ENCODE results near the gene PLXNA4. TPM values are rescaled to one million over a fixed set of nuclear protein-coding genes. Genes with fewer than 3 reads are reported as not detected.

The PLXNA4 gene
- total RNA-seq, 1 donor from 2014 or later = 67.7 TPM

DNA sequence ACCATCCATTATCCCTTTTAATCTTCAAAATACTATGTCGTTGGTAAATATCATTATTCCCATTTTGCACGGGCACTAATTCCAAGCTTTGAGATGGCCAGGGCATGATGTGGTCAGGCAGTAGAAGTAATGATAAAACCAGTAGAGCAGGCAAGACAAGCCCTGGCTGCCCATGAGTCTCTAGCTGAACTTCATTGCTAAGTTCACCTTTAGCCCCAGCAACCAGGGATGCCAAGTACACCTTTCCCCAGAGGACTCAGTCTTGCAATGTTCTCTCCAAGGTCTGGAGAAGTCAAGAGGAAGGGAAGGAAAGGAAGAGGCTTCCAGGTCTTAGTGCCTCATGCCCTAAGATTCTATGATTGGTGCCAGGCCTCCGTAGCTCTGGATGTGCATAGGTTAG is 203.2 kb downstream of the PLXNA4 start:
- DNase-seq (ENCODE audit: low spot score in 2 of 2) = no peak
- FAIRE-seq = no peak

DNA sequence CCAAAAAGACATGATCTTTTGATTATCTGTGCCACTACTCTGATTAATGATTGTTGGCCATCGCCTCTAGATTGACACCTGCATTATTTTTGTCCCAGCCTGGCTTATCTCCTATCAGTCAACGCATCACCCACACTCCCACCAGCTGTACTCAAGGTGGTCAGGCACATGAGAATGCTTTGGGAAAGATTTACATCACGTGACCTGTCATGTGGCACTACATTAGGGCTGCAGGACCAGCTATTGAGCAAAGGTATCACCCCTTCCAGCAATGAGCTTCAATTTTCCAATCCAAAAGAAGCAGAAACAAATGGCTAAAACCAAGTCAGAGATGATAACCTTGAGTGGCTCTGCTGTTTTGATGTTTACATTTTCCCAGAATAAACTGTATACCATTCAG is 204.3 kb downstream of the PLXNA4 start:
- FAIRE-seq = no peak

DNA sequence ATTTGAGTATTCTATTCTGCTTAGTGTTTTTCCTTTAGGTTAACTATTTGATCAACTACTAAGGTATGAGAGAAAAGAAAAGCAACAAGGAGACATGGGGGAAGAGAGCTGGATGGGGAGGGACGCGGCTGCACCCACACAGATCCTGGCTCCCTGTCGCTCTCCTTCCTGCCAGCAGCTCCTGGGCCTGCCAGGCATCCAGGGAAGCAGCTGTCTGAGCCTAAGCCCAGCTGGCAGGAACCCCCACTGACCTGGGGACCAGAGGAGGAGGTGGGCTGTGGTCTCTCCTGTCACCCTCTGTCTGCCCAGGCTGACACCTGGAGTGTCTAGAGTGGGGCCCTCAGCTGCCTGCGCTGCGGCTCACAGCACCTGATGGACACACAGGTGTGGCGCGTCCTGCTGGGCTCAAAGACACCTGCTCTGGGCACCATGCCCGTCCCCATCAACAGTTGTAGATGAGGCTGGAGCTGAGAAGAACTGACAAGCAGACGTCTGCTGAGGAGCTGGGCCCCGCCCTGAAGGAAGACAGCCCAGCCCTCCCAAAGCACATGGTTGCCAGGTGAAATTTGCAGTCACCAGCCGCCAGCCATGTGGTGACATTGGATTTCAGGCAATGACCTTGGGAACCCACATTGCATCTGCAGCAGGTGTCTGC is 207.9 kb downstream of the PLXNA4 start:
- FAIRE-seq (no peak), DNase-seq (ENCODE audit: low spot score in 2 of 2) (no peak)

More for the DNA sequence above, 204.3 kb downstream of the PLXNA4 start:
- DNase-seq (ENCODE audit: low spot score in 2 of 2) = no peak

DNA sequence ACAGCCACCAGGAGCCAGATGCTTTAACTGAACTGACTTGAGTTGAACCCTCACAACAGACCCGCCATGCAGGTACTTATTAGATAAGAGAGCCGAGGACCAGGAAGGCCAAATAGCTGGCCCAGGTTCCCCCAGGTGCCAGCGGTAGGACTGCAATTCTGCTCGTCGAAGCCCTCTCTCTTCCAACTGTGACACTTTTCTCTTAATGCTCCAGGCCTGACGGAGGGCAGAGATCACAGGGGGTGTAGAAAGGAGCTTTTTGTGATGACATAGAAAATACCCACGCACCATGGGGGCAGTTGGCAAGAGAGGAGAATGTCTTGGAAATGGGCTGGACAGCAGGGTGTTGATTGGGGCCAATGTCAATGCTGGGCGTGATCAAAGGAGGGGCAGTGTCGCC is 208.5 kb downstream of the PLXNA4 start:
- DNase-seq (ENCODE audit: low spot score in 2 of 2) = no peak
- no peak for FAIRE-seq

DNA sequence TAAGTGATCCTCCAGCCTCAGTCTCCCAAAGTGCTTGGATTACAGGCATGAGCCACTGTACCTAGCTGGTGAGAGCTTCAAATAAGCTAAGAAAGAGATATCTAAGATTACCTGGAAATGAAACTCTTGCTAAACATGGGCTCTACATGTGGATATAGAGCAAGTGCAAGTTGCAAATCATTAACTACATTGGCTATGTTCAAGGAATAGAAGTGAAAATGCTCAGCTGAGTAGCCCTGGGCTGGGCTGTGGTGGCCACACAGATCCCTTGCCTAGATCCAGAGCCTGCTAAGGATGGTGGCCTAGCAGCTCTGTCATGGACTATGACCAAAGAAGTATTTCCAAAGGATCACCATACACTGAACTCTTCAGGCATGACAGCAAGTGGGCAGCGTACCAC is 209.3 kb downstream of the PLXNA4 start:
- FAIRE-seq (no peak), DNase-seq (ENCODE audit: low spot score in 2 of 2) (no peak)

DNA sequence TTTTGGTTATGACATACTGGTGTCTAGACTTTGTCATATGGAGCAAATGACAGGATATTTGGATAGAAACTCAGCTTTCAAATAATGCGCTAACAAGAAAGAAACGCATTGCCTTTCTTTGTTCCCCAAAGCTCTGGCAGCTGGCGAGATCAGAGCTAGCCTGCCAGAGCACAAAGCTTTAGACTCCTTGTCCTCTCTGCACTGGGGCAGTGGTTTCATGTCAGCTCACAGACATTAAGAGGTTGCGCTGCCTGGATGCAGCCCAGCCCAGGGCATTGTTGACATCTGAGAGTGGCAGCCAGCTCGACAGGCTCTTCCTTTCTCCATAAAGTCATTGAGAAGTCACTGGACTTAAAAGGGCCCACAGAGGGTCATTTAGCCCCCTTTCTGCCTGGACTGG is 212.0 kb downstream of the PLXNA4 start:
- FAIRE-seq (no peak), DNase-seq (ENCODE audit: low spot score in 2 of 2) (no peak)

DNA sequence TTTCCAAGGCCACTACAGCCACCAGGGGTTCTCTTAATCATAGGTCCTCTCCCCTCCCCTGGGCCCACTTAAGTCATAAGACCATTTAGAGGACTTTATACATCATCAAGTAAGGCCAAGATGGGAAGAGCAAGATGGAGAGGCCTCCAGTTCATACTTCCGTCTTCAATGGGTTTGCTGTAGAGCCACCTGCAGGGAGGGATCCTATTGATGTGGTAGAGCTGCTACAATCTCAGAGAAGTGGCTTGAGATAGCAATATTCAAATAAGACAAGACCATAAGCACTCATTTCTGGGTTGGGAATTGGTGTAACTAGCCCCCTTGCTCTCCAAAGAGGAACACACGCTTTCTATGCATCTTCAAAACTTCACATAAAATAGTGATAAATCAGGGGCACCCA is 214.2 kb downstream of the PLXNA4 start:
- no peak for DNase-seq (ENCODE audit: low spot score in 2 of 2)
- no peak for FAIRE-seq

DNA sequence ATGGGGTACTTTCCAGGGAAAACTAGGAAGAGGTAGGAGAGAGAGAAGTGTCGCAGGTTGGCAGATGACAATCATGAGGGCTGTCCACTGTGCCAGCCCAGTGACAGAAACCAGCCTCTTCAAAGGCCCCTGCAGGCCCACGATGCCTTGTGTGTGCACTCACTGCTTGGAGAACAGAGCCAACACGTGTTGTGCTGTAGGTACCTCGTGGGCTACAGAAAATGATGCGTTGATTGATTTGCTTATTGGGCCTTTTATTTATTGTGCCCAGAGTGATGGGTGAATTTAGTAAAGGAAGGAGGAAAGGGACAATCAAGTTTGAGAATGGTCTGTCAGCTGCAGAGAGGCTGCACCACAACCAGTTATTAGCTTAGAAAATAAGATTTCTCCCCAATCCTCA is 215.1 kb downstream of the PLXNA4 start:
- FAIRE-seq = no peak
- DNase-seq (ENCODE audit: low spot score in 2 of 2) = no peak

DNA sequence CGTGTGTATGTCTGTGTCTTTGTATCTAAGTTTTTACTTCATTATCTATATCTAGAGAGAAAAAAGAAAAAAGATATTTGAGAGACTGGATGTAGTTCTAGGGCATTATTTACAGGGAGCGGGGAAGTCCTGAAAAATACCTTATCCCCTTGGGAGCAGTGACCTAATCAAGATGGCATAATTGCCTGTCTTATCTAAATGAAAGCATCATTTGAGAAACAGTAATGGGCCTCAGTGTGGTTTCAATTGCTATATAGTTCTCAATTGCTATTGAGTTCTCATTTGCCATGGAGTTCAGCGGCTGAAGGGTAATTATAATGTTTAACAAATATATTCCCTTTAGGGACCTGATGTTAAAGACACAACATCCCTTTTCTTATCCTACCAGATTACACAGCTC is 216.5 kb downstream of the PLXNA4 start:
- no peak for FAIRE-seq

DNA sequence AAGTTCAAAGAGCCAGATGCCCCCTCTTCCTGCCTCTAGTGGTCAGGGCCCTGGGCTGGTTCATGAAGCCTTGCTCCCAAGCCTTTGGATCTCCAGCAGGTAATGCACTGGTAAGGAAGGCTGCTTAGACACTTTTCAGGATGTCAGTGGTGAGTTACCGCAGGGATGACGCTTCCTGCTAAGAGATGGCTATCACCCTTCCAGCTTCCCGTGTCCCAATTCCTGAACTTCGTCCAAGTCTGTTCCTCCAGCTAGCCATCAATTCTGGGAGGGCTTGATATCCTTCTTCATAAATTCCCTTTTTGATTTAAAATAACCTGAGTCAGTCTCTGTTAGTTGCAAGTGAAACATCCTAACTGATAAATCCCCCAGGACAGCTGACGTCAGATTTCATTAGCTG is 221.2 kb downstream of the PLXNA4 start:
- no peak for DNase-seq (ENCODE audit: low spot score in 2 of 2)
- FAIRE-seq = no peak

More for the DNA sequence above, 216.5 kb downstream of the PLXNA4 start:
- DNase-seq (ENCODE audit: low spot score in 2 of 2) = no peak

DNA sequence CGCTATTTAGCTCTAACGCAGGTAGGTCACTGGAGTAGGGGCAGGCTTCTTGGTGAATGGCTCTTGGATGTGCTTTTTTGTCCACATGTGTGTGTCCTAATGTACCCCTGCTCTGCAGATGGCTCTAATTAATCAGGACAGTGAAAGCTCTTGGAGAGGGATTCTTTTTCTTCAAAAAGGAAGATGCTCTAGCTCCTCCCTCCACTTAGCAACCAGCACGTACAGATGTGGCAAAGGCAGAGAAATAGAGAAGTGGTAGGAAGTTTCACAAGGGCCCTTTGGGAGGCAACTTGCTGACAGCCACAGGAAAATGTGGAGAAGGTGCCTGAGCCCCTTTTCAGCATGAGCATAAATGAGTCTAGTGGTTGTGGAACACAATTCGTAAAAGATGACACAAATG is 221.7 kb downstream of the PLXNA4 start:
- no peak for DNase-seq (ENCODE audit: low spot score in 2 of 2)

DNA sequence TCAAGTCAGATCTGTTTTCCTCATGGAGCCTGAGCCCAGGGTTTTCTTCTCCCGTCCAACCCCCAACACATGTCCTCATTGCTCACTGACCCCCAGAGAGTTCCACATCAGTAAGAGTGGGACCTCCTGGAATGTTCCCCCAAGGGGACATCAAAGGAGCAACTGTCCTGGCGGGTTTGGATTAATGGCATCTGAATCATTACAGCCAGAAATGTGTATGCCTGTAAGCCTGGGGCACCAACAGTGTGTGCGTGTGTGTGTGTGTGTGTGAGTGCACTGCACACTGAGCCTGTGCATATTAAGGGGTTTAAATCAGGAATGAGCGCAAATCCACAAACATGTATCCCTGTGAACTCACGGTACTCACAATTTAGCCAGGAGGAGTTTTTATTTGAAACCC is 222.3 kb downstream of the PLXNA4 start:
- FAIRE-seq (no peak), DNase-seq (ENCODE audit: low spot score in 2 of 2) (no peak)

More for the DNA sequence above, 221.7 kb downstream of the PLXNA4 start:
- FAIRE-seq = no peak

DNA sequence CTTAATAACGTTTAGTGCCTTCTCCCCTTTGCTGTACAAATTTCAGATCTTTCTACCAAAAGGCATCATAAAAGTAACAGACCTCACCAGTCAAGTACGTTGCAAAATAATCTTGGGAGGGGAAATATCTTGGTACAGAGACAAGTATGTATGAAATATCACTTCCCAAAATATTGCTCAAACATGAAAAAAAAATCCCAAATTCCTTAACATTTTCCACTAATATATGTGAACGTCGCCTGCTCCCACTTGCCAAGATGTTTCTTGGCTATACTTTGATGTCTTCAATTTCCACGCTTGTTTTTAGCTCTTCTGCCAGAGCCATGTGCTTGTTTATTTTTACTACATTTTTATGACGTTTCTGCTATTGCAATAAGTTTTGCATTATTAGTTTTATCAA is 223.5 kb downstream of the PLXNA4 start:
- DNase-seq (ENCODE audit: low spot score in 2 of 2) = no peak
- no peak for FAIRE-seq

DNA sequence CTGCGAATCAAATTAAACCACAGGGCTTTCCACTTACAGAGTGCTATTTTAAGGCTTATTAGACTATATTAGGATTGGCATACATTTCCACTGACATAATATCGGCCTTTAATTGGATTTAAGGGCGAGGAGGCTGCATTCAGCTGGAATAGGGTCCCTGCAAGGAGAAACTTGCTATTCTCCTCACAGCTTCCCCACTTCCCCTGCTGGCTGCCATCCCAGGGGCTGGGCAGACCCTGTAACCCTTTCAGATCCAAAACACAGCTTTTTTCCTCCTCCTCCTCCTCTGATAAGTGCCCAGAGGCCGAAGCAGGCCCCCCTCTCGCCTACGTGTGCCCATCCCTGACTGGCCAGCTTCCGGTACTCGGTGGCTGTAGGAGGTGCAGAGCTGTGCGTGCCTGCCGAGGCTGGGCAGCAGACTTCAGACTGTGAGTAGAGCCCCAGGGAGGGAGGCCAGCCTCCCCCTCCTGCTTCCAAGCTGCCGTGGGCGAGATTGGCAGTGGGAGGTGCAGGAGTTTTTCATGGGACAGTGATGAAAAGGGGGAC is 224.2 kb downstream of the PLXNA4 start:
- FAIRE-seq (no peak), DNase-seq (ENCODE audit: low spot score in 2 of 2) (no peak)

DNA sequence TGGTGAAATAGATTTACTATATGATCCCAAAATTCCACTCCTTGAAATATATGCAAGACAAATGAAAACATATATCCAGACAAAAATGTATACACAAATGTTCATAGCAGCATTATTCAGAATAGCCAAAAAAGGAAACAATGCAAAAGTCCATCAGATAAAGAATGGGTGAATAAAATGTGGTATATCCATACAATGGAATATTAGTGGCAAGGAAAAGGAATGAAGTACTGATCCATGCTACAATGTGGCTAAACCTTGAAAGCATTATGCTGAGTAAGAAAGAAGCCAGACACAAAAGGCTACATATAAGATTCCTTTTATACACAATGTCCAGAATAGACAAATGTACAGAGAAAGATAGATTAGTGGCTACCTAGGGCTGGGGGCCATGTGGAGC is 225.5 kb downstream of the PLXNA4 start:
- DNase-seq (ENCODE audit: low spot score in 2 of 2) (no peak), FAIRE-seq (no peak)

DNA sequence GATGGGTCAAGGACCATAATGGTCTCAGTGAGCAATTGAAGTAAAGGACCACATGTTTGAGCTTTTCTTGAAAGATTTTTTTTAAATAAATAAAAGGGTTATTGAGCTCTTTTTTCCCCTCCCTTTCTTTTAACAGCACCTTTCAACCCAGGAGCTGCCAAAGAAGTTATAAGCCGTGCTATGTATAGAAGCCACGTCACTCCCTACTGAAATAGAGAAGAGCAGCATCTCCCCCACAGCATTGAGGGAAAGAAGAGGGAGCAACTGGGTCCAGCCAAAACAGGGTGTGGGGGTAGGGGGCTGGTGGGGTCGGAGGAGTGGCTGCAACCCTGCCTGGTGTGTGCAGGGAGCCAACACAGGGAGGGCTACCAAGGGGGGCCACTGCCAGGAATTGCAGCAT is 227.2 kb downstream of the PLXNA4 start:
- no peak for DNase-seq (ENCODE audit: low spot score in 2 of 2)
- no peak for FAIRE-seq

DNA sequence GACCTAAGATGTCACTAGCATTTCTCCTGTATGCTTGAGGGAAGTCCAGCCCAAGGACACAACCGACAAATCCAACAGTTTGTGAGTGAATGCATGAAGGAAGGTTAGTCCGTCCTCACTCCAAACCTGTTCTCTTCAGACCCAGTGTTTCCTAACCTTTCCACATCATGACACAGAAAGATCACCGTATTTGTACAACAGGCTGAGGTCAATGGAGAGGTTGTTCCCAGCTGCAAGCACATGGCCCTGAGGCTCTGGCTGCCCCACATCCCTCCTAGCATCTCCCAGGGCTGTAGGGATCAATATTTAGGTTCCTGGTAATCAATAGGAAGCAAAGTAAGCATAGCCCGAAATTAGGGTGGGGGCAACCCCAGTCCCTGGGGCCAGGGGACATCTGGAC is 227.9 kb downstream of the PLXNA4 start:
- FAIRE-seq (no peak), DNase-seq (ENCODE audit: low spot score in 2 of 2) (no peak)

DNA sequence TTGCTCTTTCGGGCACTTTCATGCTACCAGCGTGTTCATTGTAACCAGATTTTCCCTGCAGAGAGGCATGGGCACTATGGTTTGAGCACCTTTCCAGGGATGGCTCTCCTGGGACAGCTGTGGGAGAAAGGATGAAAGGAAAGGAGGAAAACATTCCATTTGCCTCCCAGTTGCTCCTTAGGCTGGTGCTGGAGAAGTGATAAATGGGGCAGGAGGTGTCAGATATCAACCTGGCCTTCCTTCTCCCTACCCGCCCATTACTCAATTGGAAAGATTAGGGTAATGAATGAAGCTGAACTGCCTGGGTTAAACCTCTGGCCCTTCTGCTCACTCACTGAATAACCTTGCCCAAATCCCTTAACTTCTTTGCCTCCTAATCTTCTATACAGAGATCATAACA is 228.4 kb downstream of the PLXNA4 start:
- no peak for FAIRE-seq
- DNase-seq (ENCODE audit: low spot score in 2 of 2) = no peak

DNA sequence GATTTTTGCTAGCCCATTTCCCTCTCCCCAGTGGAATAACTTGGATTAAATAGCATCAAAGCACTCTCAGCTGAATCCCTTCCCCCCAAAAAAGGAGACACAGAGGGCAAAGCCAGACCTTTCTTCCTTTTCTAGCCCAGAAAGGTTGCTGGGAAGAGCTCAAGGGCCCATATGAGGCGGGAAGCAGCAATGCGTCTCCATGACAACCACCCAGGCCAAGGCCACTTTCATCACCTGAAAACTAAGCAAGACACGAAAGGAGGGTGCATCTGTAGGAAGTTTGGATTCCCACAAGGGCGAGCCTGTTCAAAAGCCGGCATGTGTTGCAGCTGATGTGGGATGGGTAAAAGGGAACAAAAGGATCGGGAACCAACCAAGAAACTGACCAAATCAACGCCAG is 229.1 kb downstream of the PLXNA4 start:
- DNase-seq (ENCODE audit: low spot score in 2 of 2) (no peak), FAIRE-seq (no peak)

DNA sequence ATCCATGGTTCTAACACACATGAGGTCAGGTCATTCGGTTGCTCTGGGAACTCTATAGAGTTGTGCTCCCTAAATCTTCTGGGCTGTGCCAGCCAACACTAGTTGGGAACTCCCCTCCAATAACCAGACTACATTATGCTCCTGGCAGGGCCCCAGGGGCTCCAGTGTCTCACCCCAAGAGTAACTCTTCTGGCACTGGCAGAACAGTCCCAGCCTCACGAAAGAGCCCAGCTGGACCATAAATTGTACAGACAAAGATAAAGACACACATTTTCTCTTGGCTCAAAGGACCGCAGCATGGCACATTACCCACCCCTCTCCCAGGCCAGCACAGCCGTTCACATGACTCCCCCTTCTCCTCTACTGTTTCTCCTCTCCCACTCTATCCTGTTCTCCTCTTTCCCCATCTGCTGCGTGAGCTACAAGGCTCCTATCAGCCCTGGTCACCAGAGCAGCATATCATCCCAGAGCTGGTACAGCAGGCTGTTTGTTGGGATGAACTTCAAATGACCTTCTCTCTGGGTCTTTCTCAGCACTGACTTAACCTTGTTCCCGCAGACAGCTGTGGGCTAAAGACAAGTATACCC is 230.6 kb downstream of the PLXNA4 start:
- DNase-seq (ENCODE audit: low spot score in 2 of 2) = no peak
- no peak for FAIRE-seq

DNA sequence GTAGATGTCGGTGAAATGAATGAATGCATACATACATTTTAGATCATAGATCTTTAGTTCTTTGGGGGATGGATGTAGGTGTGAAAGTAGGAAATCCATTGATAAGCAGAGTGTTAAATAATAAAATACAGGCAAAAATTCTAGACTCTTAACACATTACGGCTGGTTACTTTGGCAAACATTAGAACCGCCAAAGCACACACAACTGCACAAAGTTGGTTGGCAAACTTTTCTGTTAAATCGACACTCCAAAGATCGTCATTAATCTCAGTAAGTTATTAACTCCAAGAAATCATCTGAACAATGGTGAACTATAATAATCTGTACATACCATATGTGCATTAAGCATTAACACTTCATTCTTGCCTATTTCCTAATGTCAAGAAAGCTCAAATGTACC is 231.2 kb downstream of the PLXNA4 start:
- FAIRE-seq (no peak), DNase-seq (ENCODE audit: low spot score in 2 of 2) (no peak)

DNA sequence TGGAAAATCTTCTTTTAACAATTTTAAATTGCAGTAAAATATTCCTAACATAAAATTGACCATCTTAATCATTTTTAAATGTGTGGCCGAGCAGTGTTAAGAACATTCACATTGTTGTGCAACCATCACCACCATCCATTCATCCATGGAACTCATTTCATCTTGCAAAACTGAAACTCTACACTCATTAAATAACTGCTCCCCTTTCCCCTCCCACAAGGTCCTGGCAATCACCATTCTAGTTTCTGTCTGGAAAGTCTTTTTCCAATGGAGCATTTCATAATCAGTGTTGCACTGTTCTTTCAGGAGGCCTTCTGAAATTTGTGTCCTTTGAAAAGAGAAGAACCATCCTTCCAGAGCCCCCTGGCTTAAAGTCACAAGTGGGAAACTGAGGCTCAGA is 233.1 kb downstream of the PLXNA4 start:
- FAIRE-seq (no peak), DNase-seq (ENCODE audit: low spot score in 2 of 2) (no peak)

All from frontal cortex (tissue), 4 donors.